CD14-positive monocyte (primary cell): Measurements from ENCODE around the gene BCAP29. TPM values are rescaled to one million over a fixed set of nuclear protein-coding genes. Genes with fewer than 3 reads are reported as not detected.

Experiments used
- DNase-seq, 3 donors: peaks; one replicate each; pipeline ENCODE4 v3.0.0-alpha.2; 2011 to 2022
- H2AFZ ChIP-seq: 2 replicates; pipeline ENCODE4 v1.6.0; 2012; ENCODE audit warnings: mild to moderate bottlenecking, low read depth, low read length, inconsistent platforms; ENCODE audit not compliant: insufficient read depth, poor library complexity, severe bottlenecking
- H3K27ac ChIP-seq, 2 donors: 1 replicate in 1 of 2; 2 replicates in 1 of 2; pipeline ENCODE4 v1.5.1; 2012 to 2013; ENCODE audit warnings: low read length in 2 of 2, control low read depth in 1 of 2, inconsistent platforms in 1 of 2, low read depth in 1 of 2, mild to moderate bottlenecking in 1 of 2
- H3K27me3 ChIP-seq, 2 donors: one replicate each; pipeline versions ENCODE4 v1.6.0 to v1.6.1; 2011 to 2013; ENCODE audit warnings: low read length in 2 of 2; ENCODE audit not compliant: control insufficient read depth in 2 of 2, insufficient read depth in 2 of 2
- H3K36me3 ChIP-seq, 2 donors: replicated peaks in 1 of 2; 1 replicate in 1 of 2; 2 replicates in 1 of 2; pipeline versions ENCODE4 v1.5.1 to v1.6.1; 2012 to 2013; ENCODE audit warnings: low read length in 2 of 2, control low read depth in 1 of 2, inconsistent platforms in 1 of 2, mild to moderate bottlenecking in 1 of 2; ENCODE audit not compliant: insufficient read depth in 2 of 2, control insufficient read depth in 1 of 2
- H3K4me1 ChIP-seq, 2 donors: 1 replicate in 1 of 2; 2 replicates in 1 of 2; pipeline versions ENCODE4 v1.5.1 to v1.6.1; 2012 to 2013; ENCODE audit warnings: low read length in 2 of 2, control low read depth in 1 of 2, inconsistent platforms in 1 of 2, mild to moderate bottlenecking in 1 of 2, moderate library complexity in 1 of 2; ENCODE audit not compliant: insufficient read depth in 2 of 2, control insufficient read depth in 1 of 2
- H3K4me2 ChIP-seq: replicated peaks from 2 replicates; pipeline ENCODE3; 2012; ENCODE audit warnings: low read length, moderate library complexity, mild to moderate bottlenecking; ENCODE audit not compliant: poor library complexity, severe bottlenecking; ENCODE audit errors: extremely low read depth
- H3K4me3 ChIP-seq, 3 experiments: fragments of 200-600 bp in 1 of 3; sonication (generic) in 1 of 3; replicated peaks in 1 of 3; 1 replicate in 2 of 3; 2 replicates in 1 of 3; pipeline ENCODE4 v1.5.1; 2011 to 2013; ENCODE audit warnings: low read length in 3 of 3, mild to moderate bottlenecking in 3 of 3, control low read depth in 2 of 3, low read depth in 2 of 3, inconsistent platforms in 1 of 3, moderate library complexity in 1 of 3
- H3K79me2 ChIP-seq: 2 replicates; pipeline ENCODE4 v1.6.0; 2012; ENCODE audit warnings: mild to moderate bottlenecking, control low read depth, inconsistent platforms, low read length, moderate library complexity; ENCODE audit not compliant: insufficient read depth
- H3K9ac ChIP-seq: 2 replicates; pipeline ENCODE4 v1.6.0; 2017; ENCODE audit warnings: low read length, mild to moderate bottlenecking; ENCODE audit not compliant: insufficient read depth, poor library complexity, severe bottlenecking
- H3K9me3 ChIP-seq, 2 donors: replicated peaks in 1 of 2; 1 replicate in 1 of 2; 2 replicates in 1 of 2; pipeline versions ENCODE4 v1.5.1 to v1.6.1; 2012 to 2013; ENCODE audit warnings: low read length in 2 of 2, control low read depth in 1 of 2; ENCODE audit not compliant: control insufficient read depth in 1 of 2, insufficient read depth in 1 of 2
- H4K20me1 ChIP-seq: 2 replicates; pipeline ENCODE4 v1.6.0; 2012; ENCODE audit warnings: mild to moderate bottlenecking, low read length, control low read depth, moderate library complexity; ENCODE audit not compliant: insufficient read depth
- H3K27ac Mint-ChIP-seq, 7 donors: one replicate each; pipeline ENCODE4 v1.8.0; 2020; ENCODE audit warnings: mild to moderate bottlenecking in 7 of 7, mixed read lengths in 7 of 7, moderate library complexity in 6 of 7, inconsistent platforms in 2 of 7
- H3K27me3 Mint-ChIP-seq, 3 donors: one replicate each; pipeline ENCODE4 v1.8.0; 2021 to 2022; ENCODE audit warnings: low read depth in 3 of 3, mild to moderate bottlenecking in 3 of 3, mixed read lengths in 3 of 3, moderate library complexity in 3 of 3, inconsistent platforms in 1 of 3
- H3K36me3 Mint-ChIP-seq, 2 donors: one replicate each; pipeline ENCODE4 v1.8.0; 2020; ENCODE audit warnings: mixed read lengths in 2 of 2, inconsistent platforms in 1 of 2, mild to moderate bottlenecking in 1 of 2
- H3K4me1 Mint-ChIP-seq: one replicate; pipeline ENCODE4 v1.8.0; 2020; ENCODE audit warnings: mild to moderate bottlenecking, mixed read lengths
- H3K4me3 Mint-ChIP-seq, 2 donors: one replicate each; pipeline ENCODE4 v1.8.0; 2020; ENCODE audit warnings: mild to moderate bottlenecking in 2 of 2, mixed read lengths in 2 of 2, moderate library complexity in 1 of 2
- H3K9me3 Mint-ChIP-seq, 7 donors: one replicate each; pipeline ENCODE4 v1.8.0; 2020 to 2022; ENCODE audit warnings: mixed read lengths in 7 of 7, mild to moderate bottlenecking in 6 of 7, moderate library complexity in 6 of 7, inconsistent platforms in 2 of 7
- WGBS: methylation state at CpG from one replicate; pipeline ENCODE4 v1.1.5; 2013; ENCODE audit warnings: missing lambda C conversion rate; ENCODE audit not compliant: insufficient coverage; 5-methylcytosine and 5-hydroxymethylcytosine counted together
- intact Hi-C, 2 donors: fragments of 100-400 bp; cut with micrococcal nuclease; formaldehyde crosslinking; loops; one replicate each; pipeline versions ENCODE4 v1.15.0 to v1.15.1; 2023
- polyA plus RNA-seq, 3 donors: library from polyadenylated mRNA; depleted of rRNA in 1 of 3; unstranded in 2 of 3; stranded (reverse) in 1 of 3; fragments of 300-500 nt in 2 of 3; fragments of >200 nt in 1 of 3; fragmentation: Illumina TruSeq in 2 of 3; gene quantifications; 1 replicate in 2 of 3; 2 replicates in 1 of 3; pipeline ENCODE4 v1.2.3, GENCODE V29; 2012 to 2021
- TF ChIP-seq, protein P1 (sequence below): fragments of 200-600 bp; IDR thresholded peaks from one replicate; pipeline ENCODE4 v1.8.0; 2022; ENCODE audit warnings: antibody characterized with exemption, mild to moderate bottlenecking

Gene BCAP29
- polyA plus RNA-seq, 3 donors, result 35.2 to 76.0 (median 58.8) TPM

DNA sequence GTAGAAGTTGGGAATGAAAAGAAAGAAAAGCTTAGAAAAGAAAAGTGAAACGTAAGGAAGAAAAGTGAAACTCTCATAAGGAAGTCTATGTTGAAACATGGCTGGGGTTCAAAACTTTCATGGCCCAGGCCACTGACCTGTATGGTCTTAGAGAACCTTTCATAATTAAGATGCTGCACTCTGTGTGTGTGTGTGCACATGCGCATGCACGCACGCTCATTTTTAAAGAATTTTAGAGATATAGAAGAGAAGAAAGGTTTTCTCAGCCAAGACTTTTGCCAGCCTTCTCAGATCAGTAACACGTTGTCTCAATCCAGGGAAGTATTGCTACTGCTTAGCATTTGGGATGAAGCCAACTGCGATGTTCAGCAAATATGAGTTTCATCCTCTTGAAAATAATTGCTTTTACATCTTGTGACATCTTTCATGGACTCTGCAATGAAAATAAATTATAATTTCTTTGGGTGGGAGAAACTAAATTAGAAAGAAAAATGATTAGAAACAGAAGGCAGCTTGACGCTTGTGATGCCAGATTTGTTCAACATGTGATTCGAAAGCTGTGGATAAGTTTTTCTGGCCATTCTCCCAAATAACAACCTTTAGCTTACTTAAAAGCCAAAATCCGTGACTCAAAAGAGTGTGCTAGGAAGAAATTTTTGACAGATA lies 64.4 kb downstream of the BCAP29 start:
- DNase-seq, result no peak
- Histone ChIP-seq H3K79me2 (no peaks in the 10 kb centered on the region), H4K20me1 (no peaks in the 10 kb centered on the region), H3K4me2 (peak overlapping the region; percentile 46), H3K36me3 (no peaks in the 10 kb centered on the region), H2AFZ (no peak overlapping the region), H3K9ac (no peak overlapping the region), H3K27me3 (no peaks in the 10 kb centered on the region), H3K4me1 (peaks cover 7 to 17% of the 10 kb centered on the region in 2 donors), H3K9me3 (no peaks in the 10 kb centered on the region), H3K27ac (peak overlapping the region in 1 of 2 donors; percentile 44), H3K4me3 (peak overlapping the region in 1 of 3 experiments; percentile 32)
- H3K27me3 Mint-ChIP-seq, result peaks cover 0 to 2% (median under 1%) of the 10 kb centered on the region in 3 donors
- H3K4me1 Mint-ChIP-seq, result peaks cover 22% of the 10 kb centered on the region
- H3K9me3 Mint-ChIP-seq, result peaks cover 0 to 2% (median 0%) of the 10 kb centered on the region in 7 donors
- WGBS, result 75% methylated on average over 4 of the region's 9 CpGs
- TF ChIP-seq, protein P1, sequence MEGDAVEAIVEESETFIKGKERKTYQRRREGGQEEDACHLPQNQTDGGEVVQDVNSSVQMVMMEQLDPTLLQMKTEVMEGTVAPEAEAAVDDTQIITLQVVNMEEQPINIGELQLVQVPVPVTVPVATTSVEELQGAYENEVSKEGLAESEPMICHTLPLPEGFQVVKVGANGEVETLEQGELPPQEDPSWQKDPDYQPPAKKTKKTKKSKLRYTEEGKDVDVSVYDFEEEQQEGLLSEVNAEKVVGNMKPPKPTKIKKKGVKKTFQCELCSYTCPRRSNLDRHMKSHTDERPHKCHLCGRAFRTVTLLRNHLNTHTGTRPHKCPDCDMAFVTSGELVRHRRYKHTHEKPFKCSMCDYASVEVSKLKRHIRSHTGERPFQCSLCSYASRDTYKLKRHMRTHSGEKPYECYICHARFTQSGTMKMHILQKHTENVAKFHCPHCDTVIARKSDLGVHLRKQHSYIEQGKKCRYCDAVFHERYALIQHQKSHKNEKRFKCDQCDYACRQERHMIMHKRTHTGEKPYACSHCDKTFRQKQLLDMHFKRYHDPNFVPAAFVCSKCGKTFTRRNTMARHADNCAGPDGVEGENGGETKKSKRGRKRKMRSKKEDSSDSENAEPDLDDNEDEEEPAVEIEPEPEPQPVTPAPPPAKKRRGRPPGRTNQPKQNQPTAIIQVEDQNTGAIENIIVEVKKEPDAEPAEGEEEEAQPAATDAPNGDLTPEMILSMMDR, result no peak
- H3K27ac Mint-ChIP-seq, result peak overlapping the region in 6 of 7 donors; percentile 25 to 83 (median 58)
- intact Hi-C loops, result no loop called here
- H3K36me3 Mint-ChIP-seq, result no peaks in the 10 kb centered on the region
- peak overlapping the region in 1 of 2 donors; percentile 54 for H3K4me3 Mint-ChIP-seq

DNA sequence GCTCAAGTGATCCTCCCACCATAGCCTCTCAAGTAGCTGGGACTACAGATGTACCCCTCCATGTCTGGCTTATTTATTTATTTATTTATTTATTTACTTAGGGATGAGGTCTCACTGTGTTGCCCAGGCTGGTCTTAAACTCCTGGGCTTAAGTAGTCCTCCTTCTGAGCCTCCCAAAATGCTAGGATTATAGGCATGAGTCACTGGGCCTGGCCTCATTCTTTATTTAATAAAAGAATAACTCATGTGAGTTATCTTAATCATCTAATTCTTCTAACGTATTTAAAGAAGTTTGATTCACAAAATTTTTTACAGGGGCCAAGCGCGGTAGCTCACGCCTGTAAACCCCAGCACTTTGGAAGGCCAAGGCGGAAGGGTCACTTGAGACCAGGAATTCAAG lies 72.6 kb downstream of the BCAP29 start:
- no peak overlapping the region for H3K9ac ChIP-seq
- intact Hi-C loops, result no loop called here
- H3K9me3 ChIP-seq, result peaks cover 0 to 5% of the 10 kb centered on the region in 2 donors
- TF ChIP-seq, protein P1, result no peak
- H3K79me2 ChIP-seq, result no peaks in the 10 kb centered on the region
- H4K20me1 ChIP-seq, result no peaks in the 10 kb centered on the region
- 100% methylated on average over 2 of the region's 5 CpGs for WGBS
- Mint-ChIP-seq H3K27ac (no peak overlapping the region), H3K9me3 (peaks cover 3 to 13% (median 10%) of the 10 kb centered on the region in 7 donors), H3K4me3 (no peak overlapping the region), H3K27me3 (peaks cover 0 to 10% (median 8%) of the 10 kb centered on the region in 3 donors), H3K4me1 (no peaks in the 10 kb centered on the region), H3K36me3 (no peaks in the 10 kb centered on the region)
- H2AFZ ChIP-seq, result no peak overlapping the region
- no peaks in the 10 kb centered on the region for H3K27me3 ChIP-seq
- no peak overlapping the region for H3K4me3 ChIP-seq
- DNase-seq, result no peak
- H3K4me1 ChIP-seq, result no peaks in the 10 kb centered on the region
- H3K27ac ChIP-seq, result no peak overlapping the region
- no peak overlapping the region for H3K4me2 ChIP-seq
- no peaks in the 10 kb centered on the region for H3K36me3 ChIP-seq
